ENCODE data around the gene TGIF1. TPM values are rescaled to one million over a fixed set of nuclear protein-coding genes. Genes with fewer than 3 reads are reported as not detected.

The TGIF1 gene
- total RNA-seq, 1 donor from 2014 or later, result 261 TPM

- no peaks in the 10 kb centered on the region for H4K20me1 ChIP-seq (ENCODE audit: low read depth)
These were observed 47.0 kb upstream of the TGIF1 start for GRCh38 chr18:3402982-3403451.

DNA sequence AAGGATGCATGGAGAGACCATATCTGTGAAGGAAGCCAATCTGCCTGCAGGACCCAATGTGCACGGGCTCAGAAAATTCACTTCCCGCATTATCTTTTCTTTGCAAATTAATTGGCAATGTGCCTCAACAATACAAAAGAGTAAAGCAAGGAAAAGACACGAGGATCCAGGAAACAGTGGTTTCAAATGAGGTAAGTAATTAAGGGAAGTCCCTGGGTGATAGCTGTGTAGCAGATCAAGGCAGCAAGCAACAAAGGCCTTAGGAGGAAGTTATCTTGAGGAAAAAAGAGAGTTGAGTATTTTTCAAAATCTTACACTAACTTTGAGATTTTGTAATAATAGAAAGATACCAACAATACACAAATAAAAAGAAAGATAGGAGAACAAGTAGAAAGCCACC, 44.3 kb upstream of the TGIF1 start:
- Mint-ChIP-seq H3K9me3 (peaks cover 19% of the 10 kb centered on the region), H3K4me3 (no peak overlapping the region), H3K27ac (no peak overlapping the region), H3K4me1 (peaks cover 14% of the 10 kb centered on the region), H3K36me3 (no peaks in the 10 kb centered on the region), H3K27me3 (ENCODE audit: insufficient read depth, low read depth) (peaks cover 4% of the 10 kb centered on the region)
- Histone ChIP-seq H3K27me3 (no peaks in the 10 kb centered on the region), H3K9ac (no peak overlapping the region), H2AFZ (replicated peaks) (no peak overlapping the region), H3K4me1 (peaks cover 15% of the 10 kb centered on the region), H3K27ac (no peak overlapping the region), H4K20me1 (ENCODE audit: low read depth) (no peaks in the 10 kb centered on the region), H3K36me3 (no peaks in the 10 kb centered on the region), H3K4me3 (no peak overlapping the region), H3F3A (ENCODE audit: low read depth) (no peaks in the 10 kb centered on the region), H3K9me3 (ENCODE audit: low read depth) (no peaks in the 10 kb centered on the region), H3K79me2 (ENCODE audit: low read depth) (no peaks in the 10 kb centered on the region), H3K4me2 (no peak overlapping the region)
- TF ChIP-seq EZH2phosphoT487 (IDR thresholded peaks at IDR 0.05), result no peak
- TF ChIP-seq EZH2 (IDR thresholded peaks at IDR 0.05), result no peak
- TF ChIP-seq CTCF (IDR thresholded peaks at IDR 0.05), result no peak
- no peak for DNase-seq (ENCODE audit: low spot score)

More at GRCh38 chr18:3402982-3403451, 47.0 kb upstream of the TGIF1 start:
- Histone ChIP-seq H3K9me3 (ENCODE audit: low read depth) (no peaks in the 10 kb centered on the region), H3F3A (ENCODE audit: low read depth) (no peaks in the 10 kb centered on the region), H3K27me3 (no peaks in the 10 kb centered on the region), H3K9ac (no peak overlapping the region), H3K79me2 (ENCODE audit: low read depth) (no peaks in the 10 kb centered on the region), H3K4me1 (no peaks in the 10 kb centered on the region), H3K36me3 (no peaks in the 10 kb centered on the region), H3K4me2 (no peak overlapping the region), H3K27ac (no peak overlapping the region), H2AFZ (replicated peaks) (no peak overlapping the region), H3K4me3 (no peak overlapping the region)
- H3K4me3 Mint-ChIP-seq, result no peak overlapping the region
- peaks cover under 1% of the 10 kb centered on the region for H3K4me1 Mint-ChIP-seq
- H3K27me3 Mint-ChIP-seq (ENCODE audit: insufficient read depth, low read depth), result peaks cover 4% of the 10 kb centered on the region
- no peak overlapping the region for H3K27ac Mint-ChIP-seq
- H3K9me3 Mint-ChIP-seq, result peaks cover 25% of the 10 kb centered on the region
- TF ChIP-seq CTCF (IDR thresholded peaks at IDR 0.05) (no peak), EZH2 (IDR thresholded peaks at IDR 0.05) (no peak), EZH2phosphoT487 (IDR thresholded peaks at IDR 0.05) (no peak)
- no peaks in the 10 kb centered on the region for H3K36me3 Mint-ChIP-seq
- no peak for DNase-seq (ENCODE audit: low spot score)

- no peak overlapping the region for H2AFZ ChIP-seq (replicated peaks)
- Mint-ChIP-seq H3K27me3 (ENCODE audit: insufficient read depth, low read depth) (peaks cover 4% of the 10 kb centered on the region), H3K4me1 (peaks cover 14% of the 10 kb centered on the region), H3K36me3 (no peaks in the 10 kb centered on the region), H3K4me3 (no peak overlapping the region), H3K27ac (no peak overlapping the region), H3K9me3 (peaks cover 13% of the 10 kb centered on the region)
- no peak overlapping the region for H3K4me2 ChIP-seq
- H3K4me3 ChIP-seq, result no peak overlapping the region
- no peaks in the 10 kb centered on the region for H4K20me1 ChIP-seq (ENCODE audit: low read depth)
- no peaks in the 10 kb centered on the region for H3K79me2 ChIP-seq (ENCODE audit: low read depth)
- DNase-seq (ENCODE audit: low spot score), result no peak
- H3K9ac ChIP-seq, result no peak overlapping the region
- no peaks in the 10 kb centered on the region for H3K9me3 ChIP-seq (ENCODE audit: low read depth)
- peaks cover 15% of the 10 kb centered on the region for H3K4me1 ChIP-seq
- H3K27me3 ChIP-seq, result no peaks in the 10 kb centered on the region
- H3F3A ChIP-seq (ENCODE audit: low read depth), result no peaks in the 10 kb centered on the region
- no peak for TF ChIP-seq CTCF (IDR thresholded peaks at IDR 0.05)
- no peak for TF ChIP-seq EZH2phosphoT487 (IDR thresholded peaks at IDR 0.05)
- TF ChIP-seq EZH2 (IDR thresholded peaks at IDR 0.05), result no peak
- no peak overlapping the region for H3K27ac ChIP-seq
- H3K36me3 ChIP-seq, result no peaks in the 10 kb centered on the region
These were observed 41.9 kb upstream of the TGIF1 start for GRCh38 chr18:3408107-3408506.
